MM.1S (cell line): ENCODE results near the gene SEMA3E.

ENCODE experiments used
- CTCF ChIP-seq: fragments of 300-600 bp; sonication (generic); IDR thresholded peaks from 2 replicates; pipeline ENCODE4 v1.5.1; 2016; ENCODE audit warnings: antibody characterized with exemption, low read length, mixed read lengths
- EZH2 ChIP-seq: fragments of 300-600 bp; sonication (generic); optimal IDR thresholded peaks from 2 replicates; pipeline ENCODE3; 2017; ENCODE audit warnings: low read depth, mild to moderate bottlenecking, antibody characterized with exemption, low read length, mixed read lengths

- TF ChIP-seq CTCF (no peak), EZH2 (no peak)
Measured at GRCh38 chr7:83466956-83467355, 182.0 kb downstream of the SEMA3E start.
